Measurements from ENCODE around the gene SETD3. TPM values are rescaled to one million over a fixed set of nuclear protein-coding genes. Genes with fewer than 3 reads are reported as not detected.

Gene SETD3
- total RNA-seq, 2 experiments from 2014 or later = 52.6 to 54.5 TPM

DNA sequence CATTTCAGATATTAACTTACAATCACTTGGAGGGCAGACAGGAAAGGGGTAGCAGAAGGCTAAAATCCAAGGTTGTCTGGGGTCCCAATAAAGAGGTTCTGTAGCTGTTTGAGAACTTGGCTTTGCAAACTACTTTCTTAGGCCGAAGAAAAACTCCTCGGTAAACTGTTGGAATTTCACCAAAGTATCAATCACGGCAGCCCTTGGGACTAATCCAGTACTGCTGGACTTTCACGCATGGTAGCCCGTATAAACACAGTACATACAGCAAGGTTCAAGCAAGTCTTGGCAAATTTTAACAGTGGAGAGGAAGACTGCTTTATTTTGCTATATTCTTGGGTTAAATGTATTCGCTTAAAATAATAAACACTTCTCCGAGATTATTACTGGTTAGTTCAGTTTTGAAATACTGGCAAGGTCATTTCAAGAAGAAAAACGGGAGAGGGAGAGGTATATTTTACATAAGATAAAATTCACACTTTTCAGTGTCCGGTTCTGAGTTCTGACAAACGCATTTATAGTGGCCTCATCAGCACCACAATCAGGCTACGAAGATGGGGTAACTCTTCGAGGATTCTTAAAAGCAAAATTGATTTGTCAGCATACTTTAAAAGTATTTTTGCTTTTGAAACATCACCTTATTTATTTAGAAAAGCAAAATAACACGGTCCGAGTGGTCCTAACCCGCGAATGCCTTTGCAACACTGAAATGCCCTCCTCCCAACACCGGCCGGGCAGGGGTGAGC lies 1.3 kb downstream of the SETD3 start:
- Mint-ChIP-seq H3K4me1 (peaks cover 51% of the 10 kb centered on the region), H3K27me3 (no peaks in the 10 kb centered on the region), H3K4me3 (peak overlapping the region; percentile 95), H3K9me3 (no peaks in the 10 kb centered on the region), H3K36me3 (peaks cover 5% of the 10 kb centered on the region), H3K27ac (peak overlapping the region; percentile 91)
- no peak for DNase-seq

DNA sequence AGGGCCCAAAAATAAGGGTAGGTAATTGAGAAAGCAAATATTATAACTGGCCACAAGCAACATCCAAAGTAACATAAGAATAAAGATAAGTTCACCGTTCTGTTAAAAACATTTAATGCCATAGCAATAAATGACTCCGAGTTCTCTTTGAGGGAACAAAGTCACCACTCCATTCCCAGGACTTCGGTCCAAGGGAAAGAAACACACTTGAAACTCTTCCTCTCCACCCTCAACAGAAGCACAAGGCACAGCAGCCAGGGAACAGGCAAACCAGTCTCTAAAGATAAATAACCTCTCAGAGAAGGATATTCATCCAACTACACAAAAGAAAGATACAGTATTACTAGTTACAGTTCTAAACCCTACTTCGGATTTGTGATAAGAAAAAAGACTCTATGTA lies 2.5 kb downstream of the SETD3 start:
- peaks cover 5% of the 10 kb centered on the region for H3K36me3 Mint-ChIP-seq
- H3K4me3 Mint-ChIP-seq = peak overlapping the region; percentile 0
- no peak for DNase-seq
- no peak overlapping the region for H3K27ac Mint-ChIP-seq
- H3K27me3 Mint-ChIP-seq = no peaks in the 10 kb centered on the region
- no peaks in the 10 kb centered on the region for H3K9me3 Mint-ChIP-seq
- H3K4me1 Mint-ChIP-seq = peaks cover 41% of the 10 kb centered on the region

DNA sequence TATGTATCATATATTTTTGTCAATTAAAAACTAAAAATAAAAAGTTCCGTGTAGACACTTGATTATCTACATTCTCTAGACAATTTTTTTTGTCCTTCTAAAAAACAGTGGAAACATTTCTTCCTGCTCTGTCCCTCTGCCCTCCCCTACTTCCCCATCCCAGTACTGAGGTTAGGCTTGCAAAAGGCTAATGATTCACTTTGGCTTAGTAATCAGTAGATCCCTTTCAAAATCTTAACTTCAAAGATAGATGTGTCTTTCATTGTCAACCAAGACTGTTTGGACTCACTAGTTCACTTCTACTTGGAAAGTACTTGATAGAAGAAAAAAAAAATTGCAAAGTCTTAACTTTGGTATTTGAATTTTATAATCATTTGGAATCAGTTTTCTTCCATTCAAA lies 3.8 kb downstream of the SETD3 start:
- Mint-ChIP-seq H3K4me3 (no peak overlapping the region), H3K4me1 (peaks cover 35% of the 10 kb centered on the region), H3K36me3 (peaks cover 5% of the 10 kb centered on the region), H3K27ac (no peak overlapping the region), H3K9me3 (no peaks in the 10 kb centered on the region), H3K27me3 (no peaks in the 10 kb centered on the region)
- DNase-seq = no peak

DNA sequence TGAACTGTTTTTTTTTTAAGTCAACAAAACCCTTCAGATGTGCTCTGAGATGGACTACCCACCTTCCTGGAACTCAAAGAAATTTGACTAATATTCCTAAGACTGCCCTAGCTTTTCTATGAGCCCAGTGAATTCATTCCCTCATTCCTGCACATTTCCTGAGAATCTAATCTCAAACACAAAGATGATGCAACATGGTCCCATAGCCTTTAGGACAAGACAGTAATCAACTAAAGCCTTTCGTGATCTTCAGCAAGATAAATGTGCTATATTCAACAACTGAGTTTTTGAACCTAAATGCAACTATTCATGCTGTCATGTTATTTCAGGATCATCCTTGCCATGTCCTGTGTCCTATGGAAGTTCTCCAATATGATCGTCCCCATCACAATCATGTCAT lies 5.0 kb downstream of the SETD3 start:
- no peak for DNase-seq
- Mint-ChIP-seq H3K36me3 (peaks cover 5% of the 10 kb centered on the region), H3K9me3 (no peaks in the 10 kb centered on the region), H3K4me1 (peaks cover 41% of the 10 kb centered on the region), H3K27me3 (no peaks in the 10 kb centered on the region), H3K4me3 (no peak overlapping the region), H3K27ac (no peak overlapping the region)

DNA sequence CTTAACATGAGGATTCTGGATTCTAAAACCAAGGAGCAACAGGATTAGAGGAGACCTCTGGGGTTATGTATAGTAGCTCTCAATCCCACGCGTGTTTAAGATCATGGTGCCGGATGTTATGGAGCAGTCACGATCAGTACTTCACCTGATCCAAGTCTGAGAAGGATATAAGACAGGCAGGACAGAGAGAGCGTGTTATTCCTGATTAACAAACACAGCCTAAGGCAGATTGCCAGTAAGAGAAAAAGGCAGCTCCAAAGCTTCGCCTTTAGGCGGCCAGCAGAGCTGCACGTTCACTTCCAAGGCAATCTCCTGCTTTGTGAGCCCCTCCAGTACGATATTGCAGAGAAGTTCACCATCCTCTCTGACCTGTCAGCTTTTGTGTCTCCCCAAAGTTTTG lies 5.5 kb downstream of the SETD3 start:
- Mint-ChIP-seq H3K4me1 (peaks cover 41% of the 10 kb centered on the region), H3K36me3 (peaks cover 5% of the 10 kb centered on the region), H3K27me3 (no peaks in the 10 kb centered on the region), H3K9me3 (no peaks in the 10 kb centered on the region), H3K27ac (no peak overlapping the region), H3K4me3 (no peak overlapping the region)
- no peak for DNase-seq

- DNase-seq = no peak
- no peak overlapping the region for H3K4me3 Mint-ChIP-seq
- no peak overlapping the region for H3K27ac Mint-ChIP-seq
- H3K27me3 Mint-ChIP-seq = no peaks in the 10 kb centered on the region
- H3K4me1 Mint-ChIP-seq = peaks cover 45% of the 10 kb centered on the region
- no peaks in the 10 kb centered on the region for H3K9me3 Mint-ChIP-seq
- peaks cover 5% of the 10 kb centered on the region for H3K36me3 Mint-ChIP-seq
These were observed 7.2 kb downstream of the SETD3 start for GRCh38 chr14:99473458-99473857.

DNA sequence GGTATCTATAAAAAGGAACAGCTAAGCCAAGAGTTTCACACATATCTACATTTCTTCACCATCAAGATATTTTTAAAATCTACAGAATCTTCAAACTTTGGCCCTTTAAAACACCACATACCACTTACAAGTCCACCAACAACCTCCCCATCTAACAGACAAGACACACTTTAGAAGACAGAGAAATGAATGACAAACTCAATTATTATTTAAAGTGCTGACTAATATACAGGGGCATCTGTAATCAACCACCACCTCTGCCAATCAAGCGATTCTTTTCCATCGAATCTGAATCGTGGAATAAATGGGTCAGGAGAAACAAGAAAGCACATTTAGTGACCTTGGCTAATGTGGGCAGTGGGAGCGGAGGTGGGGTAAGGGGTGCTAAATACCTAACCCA lies 7.7 kb downstream of the SETD3 start:
- H3K27me3 Mint-ChIP-seq = no peaks in the 10 kb centered on the region
- H3K4me1 Mint-ChIP-seq = peaks cover 45% of the 10 kb centered on the region
- H3K4me3 Mint-ChIP-seq = no peak overlapping the region
- H3K36me3 Mint-ChIP-seq = peaks cover 2% of the 10 kb centered on the region
- H3K9me3 Mint-ChIP-seq = no peaks in the 10 kb centered on the region
- H3K27ac Mint-ChIP-seq = no peak overlapping the region
- DNase-seq = no peak

GRCh38 chr14:99471731-99472130 lies 8.9 kb downstream of the SETD3 start:
- no peaks in the 10 kb centered on the region for H3K36me3 Mint-ChIP-seq
- H3K27me3 Mint-ChIP-seq = no peaks in the 10 kb centered on the region
- no peak overlapping the region for H3K4me3 Mint-ChIP-seq
- H3K4me1 Mint-ChIP-seq = peaks cover 45% of the 10 kb centered on the region
- H3K9me3 Mint-ChIP-seq = no peaks in the 10 kb centered on the region
- DNase-seq = no peak
- no peak overlapping the region for H3K27ac Mint-ChIP-seq

- H3K4me1 Mint-ChIP-seq = peaks cover 37% of the 10 kb centered on the region
- no peak for DNase-seq
- H3K4me3 Mint-ChIP-seq = no peak overlapping the region
- no peaks in the 10 kb centered on the region for H3K36me3 Mint-ChIP-seq
- H3K9me3 Mint-ChIP-seq = no peaks in the 10 kb centered on the region
- no peak overlapping the region for H3K27ac Mint-ChIP-seq
- H3K27me3 Mint-ChIP-seq = no peaks in the 10 kb centered on the region
These were observed 11.6 kb downstream of the SETD3 start for GRCh38 chr14:99468836-99469592.

- H3K27ac Mint-ChIP-seq = no peak overlapping the region
- peaks cover 36% of the 10 kb centered on the region for H3K4me1 Mint-ChIP-seq
- H3K4me3 Mint-ChIP-seq = no peak overlapping the region
- DNase-seq = no peak
- no peaks in the 10 kb centered on the region for H3K27me3 Mint-ChIP-seq
- H3K9me3 Mint-ChIP-seq = no peaks in the 10 kb centered on the region
- H3K36me3 Mint-ChIP-seq = peaks cover 6% of the 10 kb centered on the region
These were observed 12.6 kb downstream of the SETD3 start for GRCh38 chr14:99468081-99468480.

DNA sequence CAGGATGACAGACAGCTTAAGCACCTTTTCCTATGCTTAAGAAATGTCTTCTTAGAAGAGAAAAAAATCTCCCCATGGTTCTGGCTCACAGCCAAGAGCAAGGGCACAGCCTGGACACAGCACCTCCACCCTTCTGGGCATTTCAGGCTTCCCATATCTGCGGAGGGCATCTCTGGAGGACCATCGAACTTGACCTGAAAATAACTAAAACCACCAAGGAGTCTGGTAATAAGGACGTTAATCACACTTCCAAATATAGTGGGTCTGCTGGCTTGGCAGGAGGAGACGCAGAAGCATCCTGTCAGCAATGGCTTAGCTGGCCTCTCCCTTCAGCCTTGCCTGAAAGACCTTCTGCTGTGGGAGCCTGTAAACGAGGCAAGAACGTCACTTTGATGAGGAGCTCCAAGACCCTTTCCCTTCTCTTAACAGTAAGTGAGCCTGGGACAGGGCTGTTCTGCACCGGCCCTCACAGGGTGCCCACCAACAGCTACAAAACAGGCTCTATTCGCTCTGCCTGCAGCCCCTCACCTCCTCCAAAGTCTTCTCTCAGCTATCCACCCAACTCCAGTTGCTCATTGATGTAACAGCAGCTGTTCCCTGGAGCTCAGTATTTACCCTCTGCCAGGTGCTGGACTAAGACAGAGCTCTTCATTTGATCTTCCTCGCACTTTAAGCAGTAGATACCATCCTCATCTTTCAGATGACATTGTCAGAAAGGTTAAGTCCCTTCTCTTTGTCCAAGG lies 13.2 kb downstream of the SETD3 start:
- Mint-ChIP-seq H3K4me3 (no peak overlapping the region), H3K36me3 (peaks cover 6% of the 10 kb centered on the region), H3K27me3 (no peaks in the 10 kb centered on the region), H3K4me1 (peaks cover 32% of the 10 kb centered on the region), H3K9me3 (no peaks in the 10 kb centered on the region), H3K27ac (no peak overlapping the region)
- DNase-seq = no peak

GRCh38 chr14:99466758-99467157 lies 13.9 kb downstream of the SETD3 start:
- H3K36me3 Mint-ChIP-seq = peaks cover 6% of the 10 kb centered on the region
- no peak overlapping the region for H3K27ac Mint-ChIP-seq
- H3K27me3 Mint-ChIP-seq = no peaks in the 10 kb centered on the region
- peaks cover 32% of the 10 kb centered on the region for H3K4me1 Mint-ChIP-seq
- no peak for DNase-seq
- H3K4me3 Mint-ChIP-seq = no peak overlapping the region
- no peaks in the 10 kb centered on the region for H3K9me3 Mint-ChIP-seq

- H3K27me3 Mint-ChIP-seq = no peaks in the 10 kb centered on the region
- DNase-seq = no peak
- H3K4me3 Mint-ChIP-seq = no peak overlapping the region
- peaks cover 26% of the 10 kb centered on the region for H3K4me1 Mint-ChIP-seq
- H3K27ac Mint-ChIP-seq = no peak overlapping the region
- peaks cover 6% of the 10 kb centered on the region for H3K36me3 Mint-ChIP-seq
- no peaks in the 10 kb centered on the region for H3K9me3 Mint-ChIP-seq
These were observed 15.4 kb downstream of the SETD3 start for GRCh38 chr14:99465288-99465687.

- Mint-ChIP-seq H3K9me3 (no peaks in the 10 kb centered on the region), H3K4me1 (peaks cover 17% of the 10 kb centered on the region), H3K36me3 (peaks cover 7% of the 10 kb centered on the region), H3K27me3 (no peaks in the 10 kb centered on the region), H3K4me3 (no peak overlapping the region), H3K27ac (no peak overlapping the region)
- DNase-seq = no peak
These were observed 16.7 kb downstream of the SETD3 start for GRCh38 chr14:99463974-99464373.

DNA sequence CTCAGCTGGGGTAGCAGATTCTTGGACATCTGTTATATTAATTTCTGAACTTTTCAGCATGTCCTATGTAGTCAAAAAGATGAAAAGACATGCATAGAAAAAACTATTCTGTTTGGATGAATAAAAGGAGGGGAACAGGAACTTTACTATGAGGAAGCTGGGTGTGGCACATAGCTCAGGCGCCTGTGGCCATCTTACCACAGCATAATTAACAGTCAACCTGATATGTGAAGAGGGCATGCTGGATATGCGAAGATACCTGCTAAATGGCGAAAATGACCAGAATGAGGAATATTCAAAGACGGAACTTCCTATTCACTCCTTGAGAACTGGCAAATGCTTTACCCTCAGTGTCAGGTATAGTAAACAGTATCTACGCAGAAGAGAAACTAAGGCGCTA lies 18.4 kb downstream of the SETD3 start:
- no peak for DNase-seq
- H3K4me1 Mint-ChIP-seq = peaks cover 3% of the 10 kb centered on the region
- H3K9me3 Mint-ChIP-seq = no peaks in the 10 kb centered on the region
- peaks cover 11% of the 10 kb centered on the region for H3K36me3 Mint-ChIP-seq
- H3K27ac Mint-ChIP-seq = no peak overlapping the region
- H3K4me3 Mint-ChIP-seq = no peak overlapping the region
- H3K27me3 Mint-ChIP-seq = no peaks in the 10 kb centered on the region
